HepG2 (cell line): ENCODE measurements around the gene ZNRF3. TPM values are rescaled to one million over a fixed set of nuclear protein-coding genes. Genes with fewer than 3 reads are reported as not detected.
A peak's percentile ranks its signal among the peaks of the same experiment; 100 is the strongest.

Experiments
- ATF1 ChIP-seq: IDR thresholded peaks from 2 replicates; pipeline ENCODE4 v1.6.1; 2016; ENCODE audit warnings: mild to moderate bottlenecking, control low read depth
- FOXK2 ChIP-seq: fragments of 450-650 bp; IDR thresholded peaks from 2 replicates; pipeline ENCODE4 v1.6.1; 2016
- FOXO1 ChIP-seq: sonication (generic); formaldehyde crosslinking; IDR thresholded peaks from 2 replicates; pipeline ENCODE4 v1.4.0; 2020; ENCODE audit warnings: missing genetic modification reagents
- GTF2F1 ChIP-seq: fragments of 150-350 bp; IDR thresholded peaks from 2 replicates; pipeline ENCODE4 v1.6.1; 2014; ENCODE audit warnings: low read length
- HES4 ChIP-seq: sonication (generic); formaldehyde crosslinking; IDR thresholded peaks from 2 replicates; pipeline ENCODE4 v1.9.0; 2021; ENCODE audit warnings: mild to moderate bottlenecking, missing genetic modification reagents, borderline replicate concordance
- HOXA9 ChIP-seq: sonication (generic); formaldehyde crosslinking; IDR thresholded peaks from 2 replicates; pipeline ENCODE4 v1.8.1; 2022; ENCODE audit warnings: missing genetic modification reagents, mild to moderate bottlenecking, moderate library complexity, borderline replicate concordance
- KDM4B ChIP-seq: sonication (generic); formaldehyde crosslinking; IDR thresholded peaks from 2 replicates; pipeline ENCODE4 v1.4.0; 2020; ENCODE audit warnings: missing genetic modification reagents
- RBM39 ChIP-seq: fragments of 200-400 bp; formaldehyde crosslinking; IDR thresholded peaks from one replicate; pipeline ENCODE4 v1.6.1; 2018; ENCODE audit warnings: antibody characterized with exemption, mild to moderate bottlenecking, low read depth, low read length; ENCODE audit not compliant: poor library complexity, severe bottlenecking
- SMAD3 ChIP-seq: sonication (generic); formaldehyde crosslinking; IDR thresholded peaks from 2 replicates; pipeline ENCODE4 v1.4.0; 2020; ENCODE audit warnings: missing genetic modification reagents
- SMAD9 ChIP-seq: sonication (generic); formaldehyde crosslinking; IDR thresholded peaks from 2 replicates; pipeline ENCODE4 v1.5.1; 2020; ENCODE audit warnings: mild to moderate bottlenecking, missing genetic modification reagents
- SNAPC5 ChIP-seq: sonication (generic); formaldehyde crosslinking; IDR thresholded peaks from 2 replicates; pipeline ENCODE4 v1.8.1; 2023; ENCODE audit warnings: mild to moderate bottlenecking, missing genetic modification reagents, borderline replicate concordance
- SP140L ChIP-seq: sonication (generic); formaldehyde crosslinking; IDR thresholded peaks from 2 replicates; pipeline ENCODE4 v1.4.0; 2020; ENCODE audit warnings: missing genetic modification reagents, borderline replicate concordance
- ZBTB7B ChIP-seq: sonication (generic); formaldehyde crosslinking; IDR thresholded peaks from 2 replicates; pipeline ENCODE4 v1.4.0; 2020; ENCODE audit warnings: missing genetic modification reagents
- ZNF101 ChIP-seq: sonication (generic); formaldehyde crosslinking; IDR thresholded peaks from 2 replicates; pipeline ENCODE4 v1.4.0; 2020; ENCODE audit warnings: mild to moderate bottlenecking, low read depth, missing genetic modification reagents, borderline replicate concordance
- ZNF3 ChIP-seq: IDR thresholded peaks from 2 replicates; pipeline ENCODE4 v1.7.0; 2017; ENCODE audit warnings: inconsistent platforms
- ZNF331 ChIP-seq: sonication (generic); formaldehyde crosslinking; IDR thresholded peaks from 2 replicates; pipeline ENCODE4 v1.4.0; 2020; ENCODE audit warnings: missing genetic modification reagents
- ZNF569 ChIP-seq: sonication (generic); formaldehyde crosslinking; IDR thresholded peaks from 2 replicates; pipeline ENCODE4 v1.5.0; 2020; ENCODE audit warnings: mild to moderate bottlenecking, missing genetic modification reagents, moderate library complexity, borderline replicate concordance
- ZNF572 ChIP-seq: sonication (generic); formaldehyde crosslinking; IDR thresholded peaks from 2 replicates; pipeline ENCODE4 v1.5.1; 2020; ENCODE audit warnings: mild to moderate bottlenecking, missing genetic modification reagents
- ZNF597 ChIP-seq: sonication (generic); formaldehyde crosslinking; IDR thresholded peaks from 2 replicates; pipeline ENCODE4 v1.5.0; 2020; ENCODE audit warnings: missing genetic modification reagents
- ZNF598 ChIP-seq: sonication (generic); formaldehyde crosslinking; IDR thresholded peaks from 2 replicates; pipeline ENCODE4 v1.5.1; 2020; ENCODE audit warnings: mild to moderate bottlenecking, missing genetic modification reagents, borderline replicate concordance
- ZNF660 ChIP-seq: sonication (generic); formaldehyde crosslinking; IDR thresholded peaks from 2 replicates; pipeline ENCODE4 v1.5.1; 2020; ENCODE audit warnings: mild to moderate bottlenecking, low read depth, missing genetic modification reagents, borderline replicate concordance
- ZZZ3 ChIP-seq: sonication (generic); formaldehyde crosslinking; IDR thresholded peaks from 2 replicates; pipeline ENCODE4 v1.4.0; 2020; ENCODE audit warnings: missing genetic modification reagents, mild to moderate bottlenecking, borderline replicate concordance
- polyA plus RNA-seq, 8 experiments: library from polyadenylated mRNA; depleted of rRNA in 3 of 8; stranded (reverse) in 7 of 8; unstranded in 1 of 8; fragments of >200 nt; fragmentation: Illumina TruSeq in 4 of 8; extraction: Trizol in 4 of 8; gene quantifications; 2 replicates each; pipeline versions ENCODE4 v1.2.1 to v1.2.3, GENCODE V29; 2011 to 2016; ENCODE audit warnings: low read depth in 4 of 8, missing spikeins in 1 of 8, mixed read lengths in 1 of 8; ENCODE audit not compliant: insufficient read depth in 1 of 8
- total RNA-seq, 5 experiments: library from RNA; depleted of rRNA; stranded (reverse); fragments of >200 nt; fragmentation: Illumina TruSeq; extraction: Trizol; gene quantifications; 2 replicates each; pipeline ENCODE4 v1.2.3, GENCODE V29; 2016; ENCODE audit warnings: low read depth in 1 of 5
- TF ChIP-seq, protein P1 (sequence below): IDR thresholded peaks from 2 replicates; pipeline ENCODE4 v1.6.1; 2016; ENCODE audit warnings: mild to moderate bottlenecking
- TF ChIP-seq, protein P2 (sequence below): sonication (generic); formaldehyde crosslinking; IDR thresholded peaks from 2 replicates; pipeline ENCODE4 v1.4.0; 2020; ENCODE audit warnings: missing genetic modification reagents, mild to moderate bottlenecking, borderline replicate concordance
- TF ChIP-seq, protein P3 (sequence below): sonication (generic); formaldehyde crosslinking; IDR thresholded peaks from 2 replicates; pipeline ENCODE4 v1.4.0; 2020; ENCODE audit warnings: mild to moderate bottlenecking, low read depth, missing genetic modification reagents

Gene ZNRF3
- total and polyA plus RNA-seq, 2 of the 13 experiments (the other 11 are each of a cell fraction or from before 2014, with no cell fraction given) = 20.3 to 36.7 TPM

DNA sequence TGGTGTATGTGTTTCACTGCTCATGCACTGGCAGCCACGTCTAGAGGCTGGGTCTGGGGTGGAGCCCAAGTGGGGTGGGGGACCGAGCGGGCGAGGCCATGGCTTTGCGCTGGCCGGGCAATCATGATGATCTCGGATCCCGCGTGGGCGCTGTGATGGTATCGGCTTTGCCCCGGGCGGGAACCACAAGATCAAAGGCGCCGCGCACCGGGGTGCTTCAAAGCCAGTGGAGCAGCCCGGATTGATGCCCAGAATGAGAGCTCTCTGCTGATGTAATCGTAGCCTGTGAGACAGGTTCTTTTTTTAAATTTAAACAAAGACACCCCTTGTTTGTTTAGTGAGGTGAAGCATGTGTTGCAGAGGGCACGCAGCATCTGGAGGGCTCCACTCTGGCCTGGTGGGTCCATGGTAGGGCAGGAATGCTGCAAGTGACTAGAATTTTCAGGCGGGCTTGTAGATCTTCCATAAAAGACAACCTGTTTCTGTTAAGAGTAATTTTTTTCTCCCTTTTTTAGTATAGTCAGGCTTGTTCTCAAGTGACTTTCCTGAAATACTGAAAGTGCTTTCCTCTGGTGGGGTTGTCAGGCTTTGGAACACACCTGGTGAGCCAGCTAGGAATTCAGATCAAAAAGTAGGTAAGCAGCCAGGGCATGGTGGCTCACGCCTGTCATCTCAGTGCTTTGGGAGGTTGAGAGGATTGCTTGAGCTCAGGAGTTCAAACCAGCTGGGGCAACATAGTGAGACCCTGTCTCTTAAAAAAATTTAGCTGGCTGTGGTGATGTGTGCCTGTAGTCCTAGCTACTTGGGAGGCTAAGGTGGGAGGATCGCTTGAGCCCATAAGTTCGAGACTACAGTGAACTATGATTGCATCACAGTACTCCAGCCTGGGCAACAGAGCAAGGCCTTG lies 40.7 kb downstream of the ZNRF3 start (continued):
- no peak for TF ChIP-seq HOXA9 (CRISPR knock-in tag)
- TF ChIP-seq, protein P1, sequence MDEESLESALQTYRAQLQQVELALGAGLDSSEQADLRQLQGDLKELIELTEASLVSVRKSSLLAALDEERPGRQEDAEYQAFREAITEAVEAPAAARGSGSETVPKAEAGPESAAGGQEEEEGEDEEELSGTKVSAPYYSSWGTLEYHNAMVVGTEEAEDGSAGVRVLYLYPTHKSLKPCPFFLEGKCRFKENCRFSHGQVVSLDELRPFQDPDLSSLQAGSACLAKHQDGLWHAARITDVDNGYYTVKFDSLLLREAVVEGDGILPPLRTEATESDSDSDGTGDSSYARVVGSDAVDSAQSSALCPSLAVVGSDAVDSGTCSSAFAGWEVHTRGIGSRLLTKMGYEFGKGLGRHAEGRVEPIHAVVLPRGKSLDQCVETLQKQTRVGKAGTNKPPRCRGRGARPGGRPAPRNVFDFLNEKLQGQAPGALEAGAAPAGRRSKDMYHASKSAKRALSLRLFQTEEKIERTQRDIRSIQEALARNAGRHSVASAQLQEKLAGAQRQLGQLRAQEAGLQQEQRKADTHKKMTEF (CRISPR knock-in tag) = peak; percentile 97
- TF ChIP-seq, protein P2, sequence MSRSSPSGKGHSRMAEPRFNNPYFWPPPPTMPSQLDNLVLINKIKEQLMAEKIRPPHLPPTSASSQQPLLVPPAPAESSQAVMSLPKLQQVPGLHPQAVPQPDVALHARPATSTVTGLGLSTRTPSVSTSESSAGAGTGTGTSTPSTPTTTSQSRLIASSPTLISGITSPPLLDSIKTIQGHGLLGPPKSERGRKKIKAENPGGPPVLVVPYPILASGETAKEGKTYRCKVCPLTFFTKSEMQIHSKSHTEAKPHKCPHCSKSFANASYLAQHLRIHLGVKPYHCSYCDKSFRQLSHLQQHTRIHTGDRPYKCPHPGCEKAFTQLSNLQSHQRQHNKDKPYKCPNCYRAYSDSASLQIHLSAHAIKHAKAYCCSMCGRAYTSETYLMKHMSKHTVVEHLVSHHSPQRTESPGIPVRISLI (CRISPR knock-in tag) = peak; percentile 97
- peak; percentile 70; the same call in 1 of the 2 replicates for TF ChIP-seq ZNF331
- peak; percentile 82 for TF ChIP-seq FOXO1 (CRISPR knock-in tag)
- no peak for TF ChIP-seq ZNF660
- TF ChIP-seq SMAD9 (CRISPR knock-in tag) = no peak
- no peak; the same call in 1 of the 2 replicates for TF ChIP-seq ZNF3 (CRISPR knock-in tag)
- TF ChIP-seq ZNF598 (CRISPR knock-in tag) = 0 out of 2 replicates have a peak, but pooled peaks have one; percentile 38
- TF ChIP-seq GTF2F1 = no peak
- TF ChIP-seq ZZZ3 = no peak
- TF ChIP-seq FOXK2 = no peak
- TF ChIP-seq HES4 (CRISPR knock-in tag) = no peak
- TF ChIP-seq ZBTB7B = peak; percentile 97
- TF ChIP-seq ZNF572 (CRISPR knock-in tag) = no peak
- no peak for TF ChIP-seq SNAPC5 (CRISPR knock-in tag)
- no peak for TF ChIP-seq ZNF597
- no peak for TF ChIP-seq SP140L
- peak; percentile 86; the same call in 1 of the 2 replicates for TF ChIP-seq SMAD3 (CRISPR knock-in tag)
- no peak for TF ChIP-seq RBM39
- TF ChIP-seq KDM4B = peak; percentile 55; the same call in 1 of the 2 replicates
- no peak for TF ChIP-seq ZNF569 (CRISPR knock-in tag)
- no peak for TF ChIP-seq ZNF101
- peak; percentile 42; the same call in 1 of the 2 replicates for TF ChIP-seq ATF1 (CRISPR knock-in tag)
- TF ChIP-seq, protein P3, sequence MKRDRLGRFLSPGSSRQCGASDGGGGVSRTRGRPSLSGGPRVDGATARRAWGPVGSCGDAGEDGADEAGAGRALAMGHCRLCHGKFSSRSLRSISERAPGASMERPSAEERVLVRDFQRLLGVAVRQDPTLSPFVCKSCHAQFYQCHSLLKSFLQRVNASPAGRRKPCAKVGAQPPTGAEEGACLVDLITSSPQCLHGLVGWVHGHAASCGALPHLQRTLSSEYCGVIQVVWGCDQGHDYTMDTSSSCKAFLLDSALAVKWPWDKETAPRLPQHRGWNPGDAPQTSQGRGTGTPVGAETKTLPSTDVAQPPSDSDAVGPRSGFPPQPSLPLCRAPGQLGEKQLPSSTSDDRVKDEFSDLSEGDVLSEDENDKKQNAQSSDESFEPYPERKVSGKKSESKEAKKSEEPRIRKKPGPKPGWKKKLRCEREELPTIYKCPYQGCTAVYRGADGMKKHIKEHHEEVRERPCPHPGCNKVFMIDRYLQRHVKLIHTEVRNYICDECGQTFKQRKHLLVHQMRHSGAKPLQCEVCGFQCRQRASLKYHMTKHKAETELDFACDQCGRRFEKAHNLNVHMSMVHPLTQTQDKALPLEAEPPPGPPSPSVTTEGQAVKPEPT (CRISPR knock-in tag) = no peak
